ENCODE data around the gene CRELD2. TPM values are rescaled to one million over a fixed set of nuclear protein-coding genes. Genes with fewer than 3 reads are reported as not detected.

CRELD2 gene
- polyA plus RNA-seq, 2 of the 4 experiments (the other 2 are of a cell fraction): 15.1 to 18.7 TPM

GRCh38 chr22:49906799-49907290 is 11.6 kb upstream of the CRELD2 start:
- H3K4me1 ChIP-seq: no peaks in the 10 kb centered on the region
- FAIRE-seq: no peak
- ChIA-PET CTCF (no interaction called here), POLR2A (no interaction called here)
- TF ChIP-seq MAX (IDR thresholded peaks at IDR 0.05) (no peak), ZC3H11A (IDR thresholded peaks at IDR 0.05) (no peak), FOSB (CRISPR knock-in tag; IDR thresholded peaks at IDR 0.05) (no peak), NFE2L2 (conservative IDR thresholded peaks at IDR 0.05; ENCODE audit: low read length) (no peak), REST (IDR thresholded peaks at IDR 0.05) (no peak), EP300 (IDR thresholded peaks at IDR 0.05) (no peak), USF2 (IDR thresholded peaks at IDR 0.05) (no peak), SREBF2 (IDR thresholded peaks at IDR 0.05) (no peak), PBX3 (IDR thresholded peaks at IDR 0.05) (no peak), POLR2AphosphoS2 (conservative IDR thresholded peaks at IDR 0.05; ENCODE audit: low read length) (no peak), ZNF302 (CRISPR knock-in tag; IDR thresholded peaks at IDR 0.05) (no peak), HOXB13 (CRISPR knock-in tag; IDR thresholded peaks at IDR 0.05; ENCODE audit: low read depth) (no peak), HES2 (IDR thresholded peaks at IDR 0.05) (no peak), HOXA7 (CRISPR knock-in tag; IDR thresholded peaks at IDR 0.05) (no peak), RCOR1 (IDR thresholded peaks at IDR 0.05; ENCODE audit: low read depth, low read length) (no peak), MAZ (IDR thresholded peaks at IDR 0.05; ENCODE audit: borderline replicate concordance, low read depth, low read length) (no peak), RFX5 (IDR thresholded peaks at IDR 0.05) (no peak)
- H3K9me3 ChIP-seq: no peaks in the 10 kb centered on the region
- H3K27ac ChIP-seq: no peak overlapping the region
- ATAC-seq: no peak
- no peak overlapping the region for H3K4me2 ChIP-seq
- DNase-seq (ENCODE audit: low read depth in 1 of 2, low spot score in 1 of 2): no peak
- H3K4me3 ChIP-seq: no peak overlapping the region
- WGBS (ENCODE audit: missing lambda C conversion rate): 95% methylated on average over 6 of the region's 14 CpGs

- H3K4me2 ChIP-seq: no peak overlapping the region
- no peak overlapping the region for H3K27ac ChIP-seq
- DNase-seq (ENCODE audit: low read depth in 1 of 2, low spot score in 1 of 2): no peak
- no peak for FAIRE-seq
- POLR2A ChIA-PET: no interaction called here
- no peak overlapping the region for H3K4me3 ChIP-seq
- CTCF ChIA-PET: interaction anchor here (0.7 kb wide), 1 partner anchor 412 kb away, joined by 3 read pairs; no protein-coding TSS in a partner anchor
- WGBS (ENCODE audit: missing lambda C conversion rate): 94% methylated on average over 15 of the region's 19 CpGs
- H3K4me1 ChIP-seq: no peaks in the 10 kb centered on the region
- H3K9me3 ChIP-seq: no peaks in the 10 kb centered on the region
- ATAC-seq: no peak
- TF ChIP-seq REST (IDR thresholded peaks at IDR 0.05): no peak
- no peak for TF ChIP-seq ELK1 (IDR thresholded peaks at IDR 0.05; ENCODE audit: low read depth, low read length)
- TF ChIP-seq ZNF302 (CRISPR knock-in tag; IDR thresholded peaks at IDR 0.05): no peak
- TF ChIP-seq NFE2L2 (conservative IDR thresholded peaks at IDR 0.05; ENCODE audit: low read length): no peak
- TF ChIP-seq ZC3H11A (IDR thresholded peaks at IDR 0.05): no peak
- no peak for TF ChIP-seq TFCP2L1 (CRISPR knock-in tag; IDR thresholded peaks at IDR 0.05)
- TF ChIP-seq CTCF (IDR thresholded peaks at IDR 0.05): no peak
- no peak for TF ChIP-seq JUNB (IDR thresholded peaks at IDR 0.05)
- TF ChIP-seq MYC (IDR thresholded peaks at IDR 0.05; ENCODE audit: borderline replicate concordance, low read length): no peak
- no peak for TF ChIP-seq PBX3 (IDR thresholded peaks at IDR 0.05)
Observed at GRCh38 chr22:49907807-49908206, 10.6 kb upstream of the CRELD2 start.

All from A549 (cell line).